HG02884 (cell line): ENCODE results near the gene PI4K2B.
"Not testable (repeated sequence)": the region's sequence is repeated elsewhere in the genome, so short reads cannot be mapped to it uniquely, and the experiment has no call there.

Experiments used
- ATAC-seq: cut with Tn5 transposase; IDR thresholded peaks from one replicate; pipeline ENCODE4 v1.9.1; 2021; ENCODE audit warnings: mild to moderate bottlenecking, moderate library complexity; ENCODE audit not compliant: unreplicated experiment

The PI4K2B gene

GRCh38 chr4:25240754-25241210 is 6.9 kb downstream of the PI4K2B start:
- ATAC-seq: not testable (repeated sequence)

- not testable (repeated sequence) for ATAC-seq
Observed at GRCh38 chr4:25242195-25242594, 8.4 kb downstream of the PI4K2B start.

DNA sequence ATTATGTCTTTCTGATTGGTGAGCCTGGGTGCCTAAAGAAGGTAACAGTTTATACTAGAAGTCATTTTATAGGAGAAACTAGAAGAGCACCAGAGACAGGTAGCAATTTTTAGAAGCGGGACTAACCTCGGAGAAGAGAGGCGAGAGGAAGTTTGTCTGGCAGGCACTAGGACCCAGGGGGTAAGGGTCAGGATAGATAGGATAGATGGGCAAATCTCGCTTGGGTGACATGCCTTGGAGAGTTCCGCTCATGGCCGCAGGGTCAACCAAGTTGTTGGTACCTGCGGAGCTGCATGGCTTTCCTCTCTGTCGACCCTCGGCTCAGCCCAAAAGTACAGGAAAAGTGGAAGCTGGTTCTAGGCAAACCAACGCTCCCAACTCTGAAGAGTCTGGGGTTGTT is 11.3 kb downstream of the PI4K2B start:
- no peak for ATAC-seq

- ATAC-seq: no peak
Observed at GRCh38 chr4:25246680-25247611, 13.1 kb downstream of the PI4K2B start.

- ATAC-seq: not testable (repeated sequence)
Observed at GRCh38 chr4:25248875-25249274, 15.0 kb downstream of the PI4K2B start.

GRCh38 chr4:25249494-25249893 is 15.7 kb downstream of the PI4K2B start:
- ATAC-seq: not testable (repeated sequence)

GRCh38 chr4:25252230-25253070 is 18.6 kb downstream of the PI4K2B start:
- no peak for ATAC-seq

- no peak for ATAC-seq
Observed at GRCh38 chr4:25253071-25253445, 19.2 kb downstream of the PI4K2B start.

GRCh38 chr4:25253786-25254185 is 20.0 kb downstream of the PI4K2B start:
- ATAC-seq: not testable (repeated sequence)

GRCh38 chr4:25258980-25259578 is 25.2 kb downstream of the PI4K2B start:
- ATAC-seq: no peak

- ATAC-seq: no peak
Observed at GRCh38 chr4:25271866-25272265, 38.0 kb downstream of the PI4K2B start.

DNA sequence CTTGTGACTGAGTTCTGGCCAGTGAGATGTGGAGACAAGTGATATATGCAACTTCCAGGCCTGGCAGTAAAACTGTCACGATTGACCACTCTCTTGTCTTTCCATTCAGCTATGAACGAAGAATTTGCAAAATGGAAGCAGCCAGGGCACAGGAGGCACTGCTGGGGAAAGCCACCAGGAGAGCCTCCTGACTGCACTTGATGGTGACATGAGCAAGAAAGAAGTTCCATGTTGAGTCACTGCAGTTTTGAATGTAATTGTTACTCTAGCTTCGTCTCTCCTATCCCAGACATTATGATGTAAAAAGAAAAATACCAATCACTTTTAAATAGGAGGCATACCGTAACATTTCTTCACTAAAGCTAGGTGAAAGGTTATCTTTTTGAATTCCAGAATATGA is 46.4 kb downstream of the PI4K2B start:
- no peak for ATAC-seq

DNA sequence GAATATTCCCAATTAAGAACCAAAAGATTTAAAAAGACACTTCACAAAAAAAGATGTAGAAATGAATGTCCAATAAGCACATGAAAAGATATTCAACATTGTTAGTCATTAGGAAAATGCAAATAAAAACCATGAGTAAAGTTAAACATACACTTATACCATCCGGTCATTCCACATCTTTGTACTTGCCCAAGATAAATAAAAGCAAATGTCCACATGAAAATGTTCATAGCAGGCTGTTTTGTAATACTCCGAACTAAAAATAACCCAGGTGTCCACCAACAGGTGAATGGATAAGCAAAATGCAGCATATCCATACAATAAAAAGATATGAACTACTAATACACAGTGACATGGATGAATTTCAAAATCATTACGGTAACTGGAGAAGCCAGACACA is 50.1 kb downstream of the PI4K2B start:
- ATAC-seq: no peak

- no peak for ATAC-seq
Observed at GRCh38 chr4:25284466-25284865, 50.6 kb downstream of the PI4K2B start.

- ATAC-seq: no peak
Observed at GRCh38 chr4:25290490-25291067, 56.7 kb downstream of the PI4K2B start.

DNA sequence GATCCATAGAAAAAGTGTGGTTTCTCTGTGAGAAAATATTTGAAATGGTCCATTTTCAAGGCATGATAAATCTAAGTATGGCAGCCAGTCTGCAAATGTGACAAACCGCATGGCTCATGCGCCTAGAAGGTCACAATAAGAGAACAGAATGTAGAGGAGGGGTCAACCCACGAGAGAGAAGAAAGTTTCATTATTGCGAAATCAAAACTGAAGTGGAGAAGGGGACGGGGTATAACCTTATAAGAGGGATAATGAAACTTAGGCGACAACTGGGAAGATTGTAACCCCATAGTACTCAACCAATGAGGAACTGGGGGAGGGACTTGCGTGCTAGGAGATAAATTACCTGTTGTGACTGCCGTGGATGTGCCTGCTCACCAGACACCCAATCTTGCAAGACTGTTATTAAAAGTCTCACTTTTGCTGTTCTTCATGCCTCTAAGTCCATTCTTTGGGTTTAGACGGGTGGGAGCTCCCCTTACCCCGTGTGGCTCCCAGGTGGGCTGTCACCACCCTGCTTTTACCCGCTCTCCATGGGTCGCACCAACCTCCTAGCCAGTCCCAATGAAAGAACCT is 57.4 kb downstream of the PI4K2B start:
- no peak for ATAC-seq

DNA sequence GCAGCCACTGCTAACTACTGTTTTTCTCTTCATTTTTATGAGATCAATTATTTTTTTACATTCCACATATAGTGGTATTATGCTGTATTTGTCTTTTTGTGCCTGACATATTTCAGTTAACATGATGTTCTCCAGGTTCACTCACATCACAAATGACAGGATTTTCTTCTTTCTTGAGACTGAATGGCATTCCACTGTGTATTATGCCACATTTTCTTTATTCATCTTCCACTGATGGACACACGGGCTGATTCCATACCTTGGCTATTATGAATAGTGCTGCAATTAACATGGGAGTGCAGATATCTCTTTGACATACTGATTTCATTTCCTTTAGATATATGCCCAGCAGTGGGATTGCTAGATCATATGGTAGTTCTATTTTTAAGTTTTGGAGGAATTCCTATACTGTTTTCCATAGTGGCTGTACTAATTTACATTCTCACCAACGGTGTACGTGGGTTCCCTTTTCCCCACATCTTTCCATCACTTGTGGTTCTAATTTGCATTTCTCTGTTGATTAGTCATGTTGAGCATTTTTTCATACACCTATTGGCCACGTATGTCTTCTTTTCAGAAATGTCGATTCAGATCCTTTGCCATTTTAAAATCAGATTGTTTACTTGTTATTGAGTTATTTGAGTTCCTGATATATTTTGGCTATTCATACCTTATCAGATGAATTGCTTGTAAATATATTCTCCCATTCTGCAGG is 63.9 kb downstream of the PI4K2B start:
- peak; percentile 59 for ATAC-seq

- ATAC-seq: no peak
Observed at GRCh38 chr4:25299476-25300203, 65.8 kb downstream of the PI4K2B start.

GRCh38 chr4:25301471-25301870 is 67.6 kb downstream of the PI4K2B start:
- no peak for ATAC-seq
